ENCODE data around the gene NHERF1.

The NHERF1 gene

DNA sequence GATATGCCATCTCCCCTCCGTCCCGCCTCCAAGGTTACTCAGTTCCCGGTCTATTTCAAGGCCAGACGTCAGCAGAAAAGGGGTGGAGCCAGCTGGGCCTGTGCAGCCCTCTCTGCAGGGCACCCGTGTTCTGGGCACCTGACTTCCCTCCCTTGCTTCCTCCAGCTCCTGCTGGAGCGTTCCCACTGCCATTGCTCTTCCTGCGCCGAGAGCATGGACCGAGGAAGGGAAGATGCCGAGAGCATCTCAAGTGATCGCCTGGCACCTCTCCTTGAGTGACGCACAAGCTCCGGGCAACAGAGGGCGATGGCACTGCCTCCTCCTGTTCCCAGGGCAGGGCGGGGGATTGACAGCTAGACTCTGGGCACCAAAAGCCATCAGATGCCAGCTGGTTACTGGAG is 57.2 kb downstream of the NHERF1 start:
- no peak for DNase-seq
- H3K36me3 ChIP-seq = peaks cover 44% of the 10 kb centered on the region
- no peak overlapping the region for H3K27ac ChIP-seq
- H3K27me3 ChIP-seq (ENCODE audit: insufficient read depth, low read depth, severe bottlenecking) = no peaks in the 10 kb centered on the region
- no peak overlapping the region for H3K4me3 ChIP-seq (ENCODE audit: low read depth, low read length)
- no peaks in the 10 kb centered on the region for H3K9me3 ChIP-seq (ENCODE audit: severe bottlenecking)
- TF ChIP-seq, protein P1, sequence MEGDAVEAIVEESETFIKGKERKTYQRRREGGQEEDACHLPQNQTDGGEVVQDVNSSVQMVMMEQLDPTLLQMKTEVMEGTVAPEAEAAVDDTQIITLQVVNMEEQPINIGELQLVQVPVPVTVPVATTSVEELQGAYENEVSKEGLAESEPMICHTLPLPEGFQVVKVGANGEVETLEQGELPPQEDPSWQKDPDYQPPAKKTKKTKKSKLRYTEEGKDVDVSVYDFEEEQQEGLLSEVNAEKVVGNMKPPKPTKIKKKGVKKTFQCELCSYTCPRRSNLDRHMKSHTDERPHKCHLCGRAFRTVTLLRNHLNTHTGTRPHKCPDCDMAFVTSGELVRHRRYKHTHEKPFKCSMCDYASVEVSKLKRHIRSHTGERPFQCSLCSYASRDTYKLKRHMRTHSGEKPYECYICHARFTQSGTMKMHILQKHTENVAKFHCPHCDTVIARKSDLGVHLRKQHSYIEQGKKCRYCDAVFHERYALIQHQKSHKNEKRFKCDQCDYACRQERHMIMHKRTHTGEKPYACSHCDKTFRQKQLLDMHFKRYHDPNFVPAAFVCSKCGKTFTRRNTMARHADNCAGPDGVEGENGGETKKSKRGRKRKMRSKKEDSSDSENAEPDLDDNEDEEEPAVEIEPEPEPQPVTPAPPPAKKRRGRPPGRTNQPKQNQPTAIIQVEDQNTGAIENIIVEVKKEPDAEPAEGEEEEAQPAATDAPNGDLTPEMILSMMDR (IDR thresholded peaks at IDR 0.05; ENCODE audit: low read depth, low read length) = no peak

DNA sequence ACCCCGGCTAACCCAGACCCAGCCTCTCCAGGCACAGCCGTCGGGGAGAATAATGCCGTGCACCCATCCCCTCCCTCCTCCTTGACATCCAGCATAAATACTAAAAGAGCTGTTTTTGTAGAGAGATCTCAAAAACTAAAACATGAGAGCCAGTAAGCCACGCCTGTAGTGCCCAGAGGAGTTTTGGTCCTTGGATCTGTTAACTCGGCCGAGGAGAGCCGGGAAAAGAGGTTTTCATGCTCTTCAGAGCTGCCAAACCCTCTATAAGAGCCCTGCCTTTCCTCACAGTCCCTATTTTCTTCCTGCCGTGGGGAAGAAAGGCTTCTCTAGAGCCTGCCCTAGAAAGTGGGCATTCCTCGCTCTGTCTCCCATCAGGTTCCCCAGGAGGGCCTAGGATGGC is 57.9 kb downstream of the NHERF1 start:
- no peak overlapping the region for H3K27ac ChIP-seq
- TF ChIP-seq, protein P1 (IDR thresholded peaks at IDR 0.05; ENCODE audit: low read depth, low read length) = no peak
- H3K9me3 ChIP-seq (ENCODE audit: severe bottlenecking) = no peaks in the 10 kb centered on the region
- no peak overlapping the region for H3K4me3 ChIP-seq (ENCODE audit: low read depth, low read length)
- no peaks in the 10 kb centered on the region for H3K27me3 ChIP-seq (ENCODE audit: insufficient read depth, low read depth, severe bottlenecking)
- no peak for DNase-seq
- peaks cover 37% of the 10 kb centered on the region for H3K36me3 ChIP-seq

DNA sequence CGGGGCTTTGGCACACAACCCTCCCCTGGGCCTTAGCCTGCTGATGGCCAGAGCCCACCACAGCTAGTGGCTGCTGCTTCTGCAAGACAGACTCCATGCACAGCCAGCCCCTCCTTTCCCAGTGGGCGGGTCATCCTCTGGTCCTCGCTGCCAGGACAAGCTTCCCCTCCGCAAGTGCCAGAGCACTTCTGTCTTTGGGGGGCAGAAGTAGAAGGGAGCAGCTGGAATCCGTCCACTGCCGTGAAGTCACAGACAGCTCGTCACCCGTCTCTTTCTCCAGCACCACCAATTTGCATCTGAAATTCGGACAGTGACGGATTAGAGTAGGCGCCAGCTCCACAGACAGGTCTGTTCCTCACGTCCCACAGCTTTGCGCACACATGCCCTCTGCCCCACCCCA is 59.0 kb downstream of the NHERF1 start:
- TF ChIP-seq, protein P1 (IDR thresholded peaks at IDR 0.05; ENCODE audit: low read depth, low read length) = no peak

DNA sequence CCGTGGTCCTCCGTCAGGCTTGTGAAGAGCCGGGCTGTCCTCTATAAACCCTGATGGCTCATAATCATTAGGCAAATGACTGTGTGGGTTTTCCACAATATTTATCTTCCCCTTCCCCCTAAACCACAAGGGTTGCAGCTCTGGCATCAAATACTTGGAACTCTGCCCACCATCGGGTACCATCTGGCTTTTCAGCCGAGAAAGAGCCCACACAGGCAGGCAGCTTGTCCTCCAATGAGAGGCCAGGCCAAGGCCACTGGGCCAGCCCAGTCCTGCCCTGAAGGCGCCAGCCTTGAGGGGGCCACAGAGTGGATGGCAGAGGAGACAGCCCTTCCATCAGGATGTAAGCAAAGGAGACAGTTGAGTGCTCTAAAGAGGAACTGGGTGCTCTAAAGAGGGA is 59.5 kb downstream of the NHERF1 start:
- peaks cover 40% of the 10 kb centered on the region for H3K36me3 ChIP-seq
- H3K4me3 ChIP-seq (ENCODE audit: low read depth, low read length) = no peak overlapping the region
- no peaks in the 10 kb centered on the region for H3K9me3 ChIP-seq (ENCODE audit: severe bottlenecking)
- TF ChIP-seq, protein P1 (IDR thresholded peaks at IDR 0.05; ENCODE audit: low read depth, low read length) = no peak
- H3K27ac ChIP-seq = no peak overlapping the region
- no peak for DNase-seq
- H3K27me3 ChIP-seq (ENCODE audit: insufficient read depth, low read depth, severe bottlenecking) = no peaks in the 10 kb centered on the region

More for the DNA sequence above, 59.0 kb downstream of the NHERF1 start:
- Histone ChIP-seq H3K27ac (no peak overlapping the region), H3K9me3 (ENCODE audit: severe bottlenecking) (no peaks in the 10 kb centered on the region), H3K36me3 (peaks cover 40% of the 10 kb centered on the region), H3K27me3 (ENCODE audit: insufficient read depth, low read depth, severe bottlenecking) (no peaks in the 10 kb centered on the region), H3K4me3 (ENCODE audit: low read depth, low read length) (no peak overlapping the region)
- DNase-seq = no peak

DNA sequence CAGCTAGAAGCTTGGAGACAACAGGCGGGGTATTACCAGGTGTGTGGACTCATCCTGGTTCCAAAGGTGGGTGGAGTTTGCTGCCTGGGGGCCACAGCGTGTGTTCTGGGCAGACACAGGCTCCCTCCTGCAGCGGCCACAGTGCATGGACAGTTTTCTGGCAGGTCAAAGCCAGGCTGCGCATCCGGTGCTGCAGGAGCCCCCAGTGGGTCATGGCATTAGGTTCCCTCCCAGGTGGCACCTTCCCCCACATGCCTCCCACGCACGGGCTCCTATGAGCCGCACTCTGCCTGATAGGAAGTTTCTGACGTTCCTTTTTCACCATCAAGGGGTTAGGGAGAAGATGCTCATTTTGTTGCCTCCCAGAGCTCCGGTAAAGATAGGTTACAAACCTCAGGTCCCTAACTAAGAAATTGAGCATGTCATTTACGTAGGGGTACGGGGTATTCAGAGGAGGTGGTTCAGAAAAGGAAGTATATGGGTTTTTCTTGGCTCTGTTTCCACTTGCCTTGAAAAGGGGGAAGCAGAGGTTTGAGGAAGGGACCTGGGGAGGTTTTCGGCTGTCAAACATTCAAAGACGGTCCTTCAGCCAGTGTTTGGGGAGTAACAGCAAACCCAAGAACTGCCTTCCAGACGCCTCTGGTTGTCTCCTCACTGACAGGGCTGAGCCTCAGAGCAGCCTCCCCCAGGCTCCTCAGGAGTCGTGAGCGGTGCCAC is 60.4 kb downstream of the NHERF1 start:
- no peaks in the 10 kb centered on the region for H3K9me3 ChIP-seq (ENCODE audit: severe bottlenecking)
- no peak overlapping the region for H3K4me3 ChIP-seq (ENCODE audit: low read depth, low read length)
- no peak overlapping the region for H3K27ac ChIP-seq
- TF ChIP-seq, protein P1 (IDR thresholded peaks at IDR 0.05; ENCODE audit: low read depth, low read length) = no peak
- DNase-seq = no peak
- peaks cover 42% of the 10 kb centered on the region for H3K36me3 ChIP-seq
- H3K27me3 ChIP-seq (ENCODE audit: insufficient read depth, low read depth, severe bottlenecking) = no peaks in the 10 kb centered on the region

Measured in WERI-Rb-1 (cell line).